DOHH2 (cell line): ENCODE measurements around the gene FRMPD4.

Experiments
- EZH2phosphoT487 ChIP-seq: fragments of 200-600 bp; sonication (generic); IDR thresholded peaks from 2 replicates; pipeline ENCODE4 v1.6.1; 2017; ENCODE audit warnings: borderline replicate concordance, mild to moderate bottlenecking, antibody characterized with exemption, low read length, moderate library complexity, mixed read lengths
- TF ChIP-seq, protein P1 (sequence below): fragments of 200-600 bp; sonication (generic); IDR thresholded peaks from one replicate; pipeline ENCODE4 v1.5.1; 2014; ENCODE audit warnings: antibody characterized with exemption, mild to moderate bottlenecking, low read depth, low read length; ENCODE audit not compliant: poor library complexity, severe bottlenecking

DNA sequence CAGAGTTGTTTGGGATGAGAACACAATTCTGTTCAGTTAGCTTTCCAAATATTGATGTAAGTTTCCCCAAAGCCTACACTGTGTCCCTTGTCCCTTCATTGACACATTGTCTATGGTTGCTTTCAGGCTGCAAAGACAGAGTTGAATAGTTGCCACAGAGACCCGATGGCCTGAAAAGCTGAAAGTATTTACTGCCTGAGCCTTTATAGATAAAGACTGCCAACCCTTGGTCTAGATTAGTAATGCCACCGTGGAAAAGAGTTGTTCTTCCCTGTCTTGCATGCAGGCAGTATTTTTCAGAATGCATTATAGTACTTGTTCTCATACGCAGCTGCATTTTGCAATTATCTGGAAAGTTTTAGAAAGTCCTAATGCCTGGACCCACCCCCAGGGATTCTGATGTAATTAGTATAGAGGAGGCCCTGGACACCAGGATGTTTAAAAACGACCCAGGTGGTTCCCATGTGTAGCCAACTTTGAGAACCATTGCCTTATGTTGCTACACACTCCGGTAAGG is 180.8 kb downstream of the FRMPD4 start:
- TF ChIP-seq EZH2phosphoT487 = no peak
- TF ChIP-seq, protein P1, sequence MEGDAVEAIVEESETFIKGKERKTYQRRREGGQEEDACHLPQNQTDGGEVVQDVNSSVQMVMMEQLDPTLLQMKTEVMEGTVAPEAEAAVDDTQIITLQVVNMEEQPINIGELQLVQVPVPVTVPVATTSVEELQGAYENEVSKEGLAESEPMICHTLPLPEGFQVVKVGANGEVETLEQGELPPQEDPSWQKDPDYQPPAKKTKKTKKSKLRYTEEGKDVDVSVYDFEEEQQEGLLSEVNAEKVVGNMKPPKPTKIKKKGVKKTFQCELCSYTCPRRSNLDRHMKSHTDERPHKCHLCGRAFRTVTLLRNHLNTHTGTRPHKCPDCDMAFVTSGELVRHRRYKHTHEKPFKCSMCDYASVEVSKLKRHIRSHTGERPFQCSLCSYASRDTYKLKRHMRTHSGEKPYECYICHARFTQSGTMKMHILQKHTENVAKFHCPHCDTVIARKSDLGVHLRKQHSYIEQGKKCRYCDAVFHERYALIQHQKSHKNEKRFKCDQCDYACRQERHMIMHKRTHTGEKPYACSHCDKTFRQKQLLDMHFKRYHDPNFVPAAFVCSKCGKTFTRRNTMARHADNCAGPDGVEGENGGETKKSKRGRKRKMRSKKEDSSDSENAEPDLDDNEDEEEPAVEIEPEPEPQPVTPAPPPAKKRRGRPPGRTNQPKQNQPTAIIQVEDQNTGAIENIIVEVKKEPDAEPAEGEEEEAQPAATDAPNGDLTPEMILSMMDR = no peak
